22Rv1 (cell line): Measurements from ENCODE around the gene GPRC5A.

Experiments used
- CTCF ChIP-seq: fragments of 450-650 bp; IDR thresholded peaks from 2 replicates; pipeline ENCODE4 v1.5.1; 2017; ENCODE audit warnings: mild to moderate bottlenecking
- ZFX ChIP-seq: fragments of 450-650 bp; IDR thresholded peaks from 2 replicates; pipeline ENCODE4 v1.6.1; 2017; ENCODE audit warnings: antibody characterized with exemption, borderline replicate concordance

GRCh38 chr12:12922191-12922616 is 30.8 kb downstream of the GPRC5A start:
- TF ChIP-seq CTCF, result no peak
- no peak for TF ChIP-seq ZFX
